IMR-90 (cell line): Measurements from ENCODE around the gene C1QTNF12. TPM values are rescaled to one million over a fixed set of nuclear protein-coding genes. Genes with fewer than 3 reads are reported as not detected.

Source experiments
- ATAC-seq: fragments of 200-7000 bp; cut with Tn5 transposase; 2 replicates; pipeline ENCODE4 v1.9.1; 2020; ENCODE audit warnings: low read depth, mild to moderate bottlenecking, moderate library complexity
- BruUV-seq: library from RNA; stranded (reverse); fragments of 400-500 nt; replicated peaks from 2 replicates; lab custom pipeline; 2021; lab: Mats Ljungman, UMichigan
- CTCF ChIA-PET: fragments of 300-600 bp; formaldehyde crosslinking; extraction: SDS; loops from one replicate; lab custom pipeline; 2021; ENCODE audit warnings: antibody characterized with exemption; lab: Yijun Ruan, JAX
- POLR2A ChIA-PET: fragments of 300-600 bp; sonication (Branson Sonifier 250); formaldehyde crosslinking; loops from one replicate; lab custom pipeline; 2022; ENCODE audit warnings: antibody characterized with exemption; ENCODE audit not compliant: unreplicated experiment; lab: Charles Lee
- DNase-seq: peaks from one replicate; pipeline ENCODE4 v3.0.0; 2013
- H2AFZ ChIP-seq: replicated peaks from 2 replicates; pipeline ENCODE3; 2013; ENCODE audit warnings: low read length, mild to moderate bottlenecking; ENCODE audit not compliant: poor library complexity
- H2AK5ac ChIP-seq: 2 replicates; pipeline ENCODE4 v1.6.1; 2013; ENCODE audit warnings: low read depth, low read length, inconsistent platforms
- H2AK9ac ChIP-seq: replicated peaks from 2 replicates; pipeline ENCODE3; 2013; ENCODE audit warnings: mild to moderate bottlenecking, low read depth, low read length, moderate library complexity; ENCODE audit not compliant: poor library complexity
- H2BK120ac ChIP-seq: 2 replicates; pipeline ENCODE4 v1.6.1; 2013; ENCODE audit warnings: low read depth, low read length, inconsistent platforms
- H2BK15ac ChIP-seq: 3 replicates; pipeline ENCODE4 v1.6.1; 2013; ENCODE audit warnings: low read depth, low read length, inconsistent platforms
- H2BK20ac ChIP-seq: 2 replicates; pipeline ENCODE4 v1.6.1; 2013; ENCODE audit warnings: low read depth, mild to moderate bottlenecking, inconsistent platforms, low read length, moderate library complexity
- H2BK5ac ChIP-seq: 2 replicates; pipeline ENCODE4 v1.6.1; 2013; ENCODE audit warnings: mild to moderate bottlenecking, low read depth, low read length, inconsistent platforms; ENCODE audit not compliant: poor library complexity, severe bottlenecking
- H3K14ac ChIP-seq: replicated peaks from 2 replicates; pipeline ENCODE4 v1.6.1; 2013; ENCODE audit warnings: low read depth, low read length, inconsistent platforms
- H3K18ac ChIP-seq: 2 replicates; pipeline ENCODE4 v1.6.1; 2013; ENCODE audit warnings: low read depth, low read length, control low read depth
- H3K23ac ChIP-seq: 2 replicates; pipeline ENCODE4 v1.6.1; 2013; ENCODE audit warnings: low read depth, low read length, inconsistent platforms
- H3K27ac ChIP-seq: 2 replicates; pipeline ENCODE4 v1.5.1; 2013; ENCODE audit warnings: mild to moderate bottlenecking, control low read depth, low read length; ENCODE audit not compliant: insufficient read depth
- H3K27me3 ChIP-seq: 2 replicates; pipeline ENCODE4 v1.6.1; 2013; ENCODE audit warnings: low read length; ENCODE audit not compliant: control insufficient read depth, insufficient read depth
- H3K36me3 ChIP-seq: 2 replicates; pipeline ENCODE4 v1.6.1; 2013; ENCODE audit warnings: low read length, mixed read lengths; ENCODE audit not compliant: control insufficient read depth, insufficient read depth
- H3K4ac ChIP-seq: 2 replicates; pipeline ENCODE4 v1.6.1; 2013; ENCODE audit warnings: low read depth, low read length, inconsistent platforms
- H3K4me1 ChIP-seq: 2 replicates; pipeline ENCODE4 v1.6.1; 2013; ENCODE audit warnings: low read length, mixed read lengths; ENCODE audit not compliant: control insufficient read depth, insufficient read depth
- H3K4me2 ChIP-seq: 2 replicates; pipeline ENCODE4 v1.6.1; 2013; ENCODE audit warnings: low read depth, mild to moderate bottlenecking, control low read depth, low read length, moderate library complexity
- H3K4me3 ChIP-seq: 2 replicates; pipeline ENCODE4 v1.5.1; 2013; ENCODE audit warnings: low read depth, mild to moderate bottlenecking, control low read depth, low read length, moderate library complexity; ENCODE audit not compliant: insufficient read depth
- H3K56ac ChIP-seq: 2 replicates; pipeline ENCODE4 v1.6.1; 2013; ENCODE audit warnings: low read length, inconsistent platforms; ENCODE audit not compliant: insufficient read depth; ENCODE audit errors: extremely low read depth
- H3K79me1 ChIP-seq, 2 experiments: 2 replicates each; pipeline ENCODE4 v1.6.1; 2013; ENCODE audit warnings: low read length in 2 of 2, inconsistent platforms in 1 of 2, low read depth in 1 of 2
- H3K9ac ChIP-seq: 2 replicates; pipeline ENCODE4 v1.6.1; 2013; ENCODE audit warnings: low read depth, low read length, control low read depth
- H3K9me1 ChIP-seq: 2 replicates; pipeline ENCODE4 v1.6.1; 2013; ENCODE audit warnings: low read length, inconsistent platforms; ENCODE audit not compliant: insufficient read depth
- H3K9me3 ChIP-seq: 2 replicates; pipeline ENCODE4 v1.6.1; 2013; ENCODE audit warnings: low read length; ENCODE audit not compliant: control insufficient read depth, insufficient read depth
- H4K20me1 ChIP-seq: 2 replicates; pipeline ENCODE4 v1.6.1; 2013; ENCODE audit warnings: low read length, inconsistent platforms; ENCODE audit not compliant: insufficient read depth
- H4K5ac ChIP-seq: 2 replicates; pipeline ENCODE4 v1.6.1; 2013; ENCODE audit warnings: mild to moderate bottlenecking, low read depth, low read length, control low read depth
- H4K8ac ChIP-seq, 2 experiments: 2 replicates each; pipeline ENCODE4 v1.6.1; 2013; ENCODE audit warnings: low read depth in 2 of 2, low read length in 2 of 2, control low read depth in 1 of 2, inconsistent platforms in 1 of 2
- H4K91ac ChIP-seq: 2 replicates; pipeline ENCODE4 v1.6.1; 2013; ENCODE audit warnings: low read depth, low read length, inconsistent platforms; ENCODE audit not compliant: insufficient read depth
- BHLHE40 ChIP-seq: fragments of 150-350 bp; IDR thresholded peaks from 2 replicates; pipeline ENCODE4 v1.6.1; 2016; ENCODE audit warnings: mild to moderate bottlenecking, low read depth, low read length
- CEBPB ChIP-seq: IDR thresholded peaks from 2 replicates; pipeline ENCODE4 v1.6.1; 2012; ENCODE audit warnings: low read depth, low read length, improper control_type of control experiment
- CHD1 ChIP-seq: IDR thresholded peaks from 2 replicates; pipeline ENCODE4 v1.6.1; 2012; ENCODE audit warnings: low read depth, low read length, improper control_type of control experiment
- ELK1 ChIP-seq: fragments of 150-350 bp; IDR thresholded peaks from 2 replicates; pipeline ENCODE4 v1.6.1; 2016; ENCODE audit warnings: low read depth, mild to moderate bottlenecking, low read length, moderate library complexity, borderline replicate concordance
- FOS ChIP-seq: fragments of 150-350 bp; IDR thresholded peaks from 2 replicates; pipeline ENCODE4 v1.6.1; 2016; ENCODE audit warnings: low read depth, low read length
- MAZ ChIP-seq: IDR thresholded peaks from 2 replicates; pipeline ENCODE4 v1.6.1; 2012; ENCODE audit warnings: low read depth, mild to moderate bottlenecking, low read length, improper control_type of control experiment, moderate library complexity, borderline replicate concordance
- MXI1 ChIP-seq: IDR thresholded peaks from 2 replicates; pipeline ENCODE4 v1.6.1; 2012; ENCODE audit warnings: low read depth, mild to moderate bottlenecking, low read length, moderate library complexity, borderline replicate concordance
- POLR2A ChIP-seq: IDR thresholded peaks from 2 replicates; pipeline ENCODE4 v1.6.1; 2012; ENCODE audit warnings: mild to moderate bottlenecking, low read depth, low read length
- RCOR1 ChIP-seq: IDR thresholded peaks from 2 replicates; pipeline ENCODE4 v1.6.1; 2012; ENCODE audit warnings: mild to moderate bottlenecking, low read length, improper control_type of control experiment; ENCODE audit not compliant: insufficient replicate concordance
- RFX5 ChIP-seq: IDR thresholded peaks from 2 replicates; pipeline ENCODE4 v1.8.0; 2012; ENCODE audit warnings: low read depth, mild to moderate bottlenecking, low read length, moderate library complexity
- SMC3 ChIP-seq: fragments of 150-350 bp; IDR thresholded peaks from 2 replicates; pipeline ENCODE4 v1.6.1; 2016; ENCODE audit warnings: low read depth, mild to moderate bottlenecking, antibody characterized with exemption, low read length, moderate library complexity
- USF2 ChIP-seq: fragments of 150-350 bp; IDR thresholded peaks from 2 replicates; pipeline ENCODE4 v1.6.1; 2017; ENCODE audit warnings: mild to moderate bottlenecking, antibody characterized with exemption, low read length, low read depth
- WGBS, 2 experiments: methylation state at CpG; one replicate each; pipeline versions ENCODE4 v1.1.5 to v1.1.7; 2013; ENCODE audit warnings: missing lambda C conversion rate in 2 of 2; ENCODE audit not compliant: insufficient read length in 1 of 2; ENCODE audit errors: extremely low coverage in 2 of 2; 5-methylcytosine and 5-hydroxymethylcytosine counted together
- dilution Hi-C: fragments of 300-500 bp; cut with HindIII; formaldehyde crosslinking; loops from one replicate; pipeline ENCODE4 v1.14.3; 2018; ENCODE audit warnings: low sequenced_read_pairs; ENCODE audit not compliant: unreplicated experiment
- in situ Hi-C: fragments of 300-500 bp; cut with MboI; formaldehyde crosslinking; loops from 3 replicates; pipeline ENCODE4 v1.14.3; 2019; ENCODE audit warnings: low sequenced_read_pairs, inconsistent platforms, mixed read lengths
- intact Hi-C: fragments of 100-400 bp; cut with micrococcal nuclease; formaldehyde crosslinking; loops from 2 replicates; pipeline ENCODE4 v1.10.0; 2022
- polyA plus RNA-seq, 3 experiments: library from polyadenylated mRNA; depleted of rRNA; stranded (reverse); fragments of >200 nt; gene quantifications; 2 replicates each; pipeline ENCODE4 v1.2.3, GENCODE V29; 2012; ENCODE audit warnings: low replicate concordance in 1 of 3
- total RNA-seq: library from RNA; depleted of rRNA; stranded (reverse); fragments of >200 nt; gene quantifications from 2 replicates; pipeline ENCODE4 v1.2.3, GENCODE V29; 2012

The C1QTNF12 gene
- total and polyA plus RNA-seq, 2 of the 4 experiments (the other 2 are of a cell fraction), result 0.36 to 1.1 TPM

GRCh38 chr1:1281533-1282321 is 35.2 kb upstream of the C1QTNF12 start:
- Histone ChIP-seq H4K5ac (no peak overlapping the region), H3K36me3 (no peaks in the 10 kb centered on the region), H3K14ac (no peak overlapping the region), H3K4me2 (no peak overlapping the region), H2BK20ac (no peak overlapping the region), H2BK120ac (no peak overlapping the region), H3K56ac (no peak overlapping the region), H3K9ac (no peak overlapping the region), H3K9me1 (peaks cover 4% of the 10 kb centered on the region; the same call in 1 of the 2 replicates), H2BK5ac (peak overlapping the region; percentile 7), H3K4me3 (no peak overlapping the region), H3K27ac (no peak overlapping the region), H4K8ac (no peak overlapping the region), H3K18ac (no peak overlapping the region), H3K4me1 (peaks cover 6% of the 10 kb centered on the region; the same call in 1 of the 2 replicates), H4K20me1 (no peaks in the 10 kb centered on the region), H3K79me1 (no peaks in the 10 kb centered on the region), H3K23ac (no peak overlapping the region), H3K27me3 (no peaks in the 10 kb centered on the region), H3K9me3 (no peaks in the 10 kb centered on the region), H2AFZ (peak overlapping the region; percentile 35), H3K4ac (no peak overlapping the region), H2AK9ac (peak overlapping the region; percentile 42), H2AK5ac (peak overlapping the region; percentile 39; the same call in 1 of the 2 replicates), H2BK15ac (no peak overlapping the region), H4K91ac (no peak overlapping the region)
- TF ChIP-seq BHLHE40 (no peak), CHD1 (no peak), ELK1 (no peak), RFX5 (no peak), CEBPB (peak; percentile 43), RCOR1 (no peak), MAZ (0 out of 2 replicates have a peak, but pooled peaks have one; percentile 9), MXI1 (no peak), USF2 (no peak; the same call in 1 of the 2 replicates), FOS (peak; percentile 49), SMC3 (no peak), POLR2A (no peak)
- ATAC-seq (peak; percentile 56), DNase-seq (peak; percentile 81)
- WGBS, 2 experiments, result 66% methylated on average over 13 of the region's 26 CpGs; no CpG with 5 or more reads in 1 of the 2 experiments
- intact Hi-C loops (no loop called here), in situ Hi-C loops (no loop called here), dilution Hi-C loops (no loop called here)
- BruUV-seq, result no TSS peak
- ChIA-PET POLR2A (interaction anchor here (1.0 kb wide), 1 partner anchor 8 kb away, joined by 3 read pairs; the partner anchor contains the start of gene UBE2J2), CTCF (interaction anchor here (0.9 kb wide), 1 partner anchor 9 kb away, joined by 3 read pairs; no protein-coding TSS in a partner anchor)
